Stimulated activated CD8-positive, alpha-beta memory T cell treated with anti-CD3 and anti-CD28 coated beads, Interleukin-15, amount 100 ng/mL, for 48 hours (primary cell): Measurements from ENCODE around the gene COL9A1.
"Not testable (repeated sequence)": the region's sequence is repeated elsewhere in the genome, so short reads cannot be mapped to it uniquely, and the experiment has no call there.

ENCODE experiments used
- DNase-seq, 2 donors: peaks; one replicate each; pipeline ENCODE4 v3.0.0-alpha.2; 2020; ENCODE audit warnings: low read depth in 2 of 2

Gene COL9A1

DNA sequence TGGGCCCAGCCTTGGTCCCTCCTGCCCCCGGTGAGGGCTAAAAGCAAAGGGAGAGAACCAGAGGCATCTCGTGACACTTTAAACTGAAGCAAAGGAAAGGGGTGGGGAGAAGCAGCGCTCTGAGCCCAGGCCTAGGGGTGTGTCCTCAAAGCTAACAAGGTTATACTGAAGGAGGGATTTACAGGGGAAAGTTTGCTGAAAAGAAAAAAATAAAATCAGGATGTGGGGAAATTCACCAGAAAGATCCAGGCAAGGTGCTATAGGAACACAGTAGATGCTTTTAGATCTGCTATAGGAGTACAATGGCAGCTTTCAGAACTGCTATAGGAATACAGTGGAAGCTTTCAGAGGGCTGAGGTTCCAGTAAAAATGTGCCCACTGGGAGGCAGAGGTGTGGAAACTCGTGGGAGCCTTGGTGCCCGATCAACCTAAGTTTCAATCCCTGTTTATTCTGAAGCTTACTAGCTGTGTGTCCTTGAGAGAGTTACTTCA is at the start of gene COL9A1:
COL9A1 (minus strand) TSS at position 51 of the 492 bp plus-strand sequence. CDS start 160 bp downstream, outside the sequence.
- no peak for DNase-seq

DNA sequence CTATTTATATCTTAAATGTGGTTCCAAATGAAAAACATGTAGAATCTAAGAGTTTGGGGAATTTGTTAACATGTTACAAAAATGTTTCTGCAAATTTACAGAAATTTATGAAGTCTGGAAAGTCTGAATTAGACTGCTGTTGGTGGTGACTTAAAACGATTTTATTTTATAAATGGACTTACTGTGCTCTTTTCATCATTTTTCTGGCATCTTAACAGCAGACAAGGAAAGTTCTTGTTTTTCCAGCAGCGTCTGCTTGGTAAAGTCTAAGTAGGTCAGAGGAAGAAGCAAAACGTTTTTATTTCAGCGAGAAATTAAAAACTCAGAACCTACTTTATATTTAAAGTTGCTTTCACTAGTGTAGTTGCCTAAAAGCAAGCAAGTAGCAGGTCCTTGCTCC is 48.6 kb upstream of the COL9A1 start:
- no peak for DNase-seq

DNA sequence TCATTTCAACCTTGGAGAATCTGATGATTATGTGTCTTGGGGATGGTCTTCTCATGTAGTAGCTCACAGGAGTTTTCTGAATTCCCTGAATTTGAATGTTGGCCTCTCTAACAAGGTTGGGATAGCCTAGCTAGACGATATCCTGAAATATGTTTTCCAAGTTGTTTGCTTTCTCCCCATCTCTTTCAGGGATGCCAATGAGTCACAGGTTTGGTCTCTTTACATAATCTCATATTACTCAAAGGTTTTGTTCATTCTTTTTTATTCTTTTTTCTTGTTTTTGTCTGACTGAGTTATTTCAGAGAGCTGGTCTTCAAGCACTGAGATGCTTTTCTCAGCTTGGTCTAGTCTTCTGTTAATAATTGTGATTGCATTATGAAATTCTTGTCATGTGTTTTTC is 42.7 kb upstream of the COL9A1 start:
- DNase-seq, result no peak

DNA sequence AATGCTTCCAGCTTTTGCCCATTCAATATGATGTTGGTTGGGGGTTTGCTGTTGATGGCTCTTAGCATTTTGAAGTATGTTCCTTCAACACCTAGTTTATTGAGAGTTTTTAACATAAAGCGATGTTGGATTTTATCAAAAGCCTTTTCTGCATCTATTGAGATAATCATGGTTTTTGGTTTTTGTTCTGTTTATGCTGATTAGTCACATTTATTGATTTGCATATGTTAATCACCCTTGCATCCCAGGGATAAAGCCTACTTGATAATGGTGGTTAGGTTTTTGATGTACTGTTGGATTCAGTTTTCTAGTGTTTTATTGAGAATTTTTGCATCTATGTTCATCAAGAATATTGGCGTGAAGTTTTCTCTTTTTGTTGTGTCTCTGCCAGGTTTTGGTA is 40.4 kb upstream of the COL9A1 start:
- DNase-seq, result no peak

DNA sequence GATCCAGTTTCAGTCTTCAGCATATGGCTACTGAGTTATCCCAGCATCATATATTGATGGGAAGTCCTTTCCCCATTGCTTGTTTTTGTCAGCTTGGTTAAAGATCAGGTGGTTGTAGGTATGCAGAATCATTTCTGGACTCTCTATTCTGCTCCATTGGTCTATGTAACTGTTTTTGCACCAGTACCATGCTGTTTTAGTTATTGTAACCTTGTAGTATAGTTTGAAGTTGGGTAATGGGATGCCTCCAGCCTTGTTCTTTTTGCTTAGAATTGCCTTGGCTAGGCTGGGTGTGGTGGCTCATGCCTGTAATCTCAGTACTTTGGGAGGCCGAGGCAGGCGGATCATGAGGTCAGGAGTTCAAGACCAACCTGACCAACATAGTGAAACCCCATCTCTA is 36.9 kb upstream of the COL9A1 start:
- DNase-seq, result not testable (repeated sequence)

DNA sequence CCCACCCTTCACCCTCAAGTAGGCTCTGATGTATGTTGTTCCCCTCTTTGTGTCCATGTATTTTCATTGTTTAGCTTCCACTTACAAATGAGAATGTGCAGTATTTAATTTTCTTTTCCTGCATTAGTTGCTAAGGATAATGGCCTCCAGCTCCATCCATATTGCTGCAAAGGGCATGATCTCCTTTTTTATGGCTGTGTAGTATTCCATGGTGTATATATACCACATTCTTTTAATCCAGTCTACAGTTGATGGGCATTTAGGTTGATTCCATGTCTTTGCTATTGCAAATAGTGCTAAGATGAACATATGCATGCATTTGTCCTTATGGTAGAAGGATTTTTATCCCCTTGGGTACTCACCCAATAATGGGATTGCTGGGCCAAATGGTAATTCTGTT is 35.9 kb upstream of the COL9A1 start:
- no peak for DNase-seq

DNA sequence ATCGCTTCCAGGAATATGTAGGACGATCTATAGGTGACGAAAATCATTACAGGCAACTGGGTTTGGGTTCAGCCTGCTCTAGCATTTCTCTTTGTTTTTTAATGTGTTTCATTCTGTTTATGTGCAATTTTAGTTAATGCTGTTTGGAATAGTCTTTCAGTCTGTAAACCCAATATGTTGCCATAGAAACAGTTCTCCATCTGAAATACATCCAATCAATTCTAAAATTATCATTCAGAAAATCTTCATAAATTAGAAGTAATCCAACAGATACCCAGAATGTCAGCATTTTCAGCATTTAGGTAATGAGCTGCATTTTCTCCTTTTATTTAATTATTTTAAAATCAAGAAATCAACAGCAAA is 34.8 kb upstream of the COL9A1 start:
- DNase-seq, result no peak

DNA sequence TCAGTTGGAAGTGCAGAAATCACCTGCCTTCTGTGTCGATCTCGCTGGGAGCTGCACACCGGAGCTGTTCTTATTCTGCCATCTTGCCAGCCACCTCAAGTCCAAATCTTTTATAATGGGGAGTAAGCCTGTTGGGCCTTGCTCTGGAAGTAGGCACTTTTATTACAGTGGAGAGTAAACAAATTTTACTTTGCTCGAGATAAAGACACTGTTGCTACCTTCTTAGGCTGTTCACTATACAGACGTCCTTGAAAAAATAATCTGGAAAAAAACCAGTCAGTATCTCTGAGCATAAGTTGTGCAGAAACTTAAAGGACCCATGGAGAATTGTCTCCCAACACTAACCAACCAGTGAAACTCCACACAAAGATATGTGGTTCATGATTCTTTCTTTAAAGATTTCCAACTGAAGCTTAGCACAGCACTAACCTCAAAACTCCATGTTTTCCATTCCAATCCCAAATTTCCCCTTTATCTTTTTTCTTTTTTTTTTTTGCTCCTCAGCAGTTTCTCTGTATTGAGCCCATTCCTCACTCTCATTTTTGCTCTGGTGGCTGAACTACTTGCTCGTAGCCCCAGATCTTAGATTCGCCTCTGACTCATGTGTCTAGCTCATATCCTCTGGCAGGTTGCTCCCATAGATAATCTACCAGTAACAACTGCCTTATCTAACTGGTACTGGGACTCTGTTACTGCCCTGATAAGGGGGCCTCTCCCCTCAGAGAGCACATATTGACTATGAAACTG is 34.3 kb upstream of the COL9A1 start:
- DNase-seq, result no peak

DNA sequence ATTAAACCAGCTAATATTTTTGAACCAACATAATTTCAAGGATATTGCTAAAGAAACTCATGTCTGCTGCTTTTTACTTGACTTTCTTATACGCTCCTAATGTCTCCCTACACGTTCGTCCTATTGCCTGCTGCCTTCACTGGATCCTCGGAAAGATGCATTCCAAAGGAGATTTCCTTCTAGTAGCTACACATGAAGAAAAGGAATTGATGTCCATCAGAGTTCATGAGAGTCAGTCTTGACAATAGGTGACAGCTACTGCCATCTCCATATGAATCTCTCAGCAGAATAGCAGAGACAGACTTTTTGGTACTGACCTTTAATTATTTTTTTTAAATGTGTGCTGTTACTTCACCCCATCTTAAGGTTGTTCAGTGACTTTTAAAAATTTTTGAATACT is 24.2 kb upstream of the COL9A1 start:
- DNase-seq, result no peak

DNA sequence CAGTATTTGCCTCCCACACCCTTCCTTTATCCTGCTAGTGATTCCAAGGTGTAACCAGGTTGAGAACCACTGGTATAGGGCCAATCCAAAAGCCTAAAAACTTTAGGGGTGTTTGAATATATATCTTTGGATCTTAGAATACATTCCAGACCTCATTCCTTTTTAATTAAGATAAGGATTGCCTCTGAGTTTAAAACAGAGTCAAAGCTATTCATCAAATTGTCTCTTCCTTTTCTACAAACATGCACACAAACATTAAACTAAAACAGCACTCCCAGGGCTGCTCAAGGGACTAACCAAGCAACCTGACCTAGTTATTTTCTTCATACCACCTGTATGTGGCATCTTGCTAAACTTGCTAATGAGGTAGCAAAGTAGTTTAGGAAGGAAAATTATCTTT is 22.1 kb upstream of the COL9A1 start:
- no peak for DNase-seq

DNA sequence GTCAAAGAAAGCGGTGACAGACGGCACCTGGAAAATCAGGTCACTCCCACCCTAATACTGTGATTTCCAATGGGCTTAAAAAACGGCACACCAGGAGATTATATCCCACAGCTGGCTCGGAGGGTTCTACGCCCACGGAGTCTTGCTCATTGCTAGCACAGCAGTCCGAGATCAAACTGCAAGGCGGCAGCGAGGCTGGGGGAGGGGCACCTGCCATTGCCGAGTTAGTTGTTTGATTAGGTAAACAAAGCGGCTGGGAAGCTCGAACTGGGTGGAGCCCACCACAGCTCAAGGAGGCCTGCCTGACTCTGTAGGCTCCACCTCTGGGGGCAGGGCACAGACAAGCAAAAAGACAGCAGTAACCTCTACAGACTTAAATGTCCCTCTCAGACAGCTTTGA is 14.9 kb upstream of the COL9A1 start:
- DNase-seq, result not testable (repeated sequence)

DNA sequence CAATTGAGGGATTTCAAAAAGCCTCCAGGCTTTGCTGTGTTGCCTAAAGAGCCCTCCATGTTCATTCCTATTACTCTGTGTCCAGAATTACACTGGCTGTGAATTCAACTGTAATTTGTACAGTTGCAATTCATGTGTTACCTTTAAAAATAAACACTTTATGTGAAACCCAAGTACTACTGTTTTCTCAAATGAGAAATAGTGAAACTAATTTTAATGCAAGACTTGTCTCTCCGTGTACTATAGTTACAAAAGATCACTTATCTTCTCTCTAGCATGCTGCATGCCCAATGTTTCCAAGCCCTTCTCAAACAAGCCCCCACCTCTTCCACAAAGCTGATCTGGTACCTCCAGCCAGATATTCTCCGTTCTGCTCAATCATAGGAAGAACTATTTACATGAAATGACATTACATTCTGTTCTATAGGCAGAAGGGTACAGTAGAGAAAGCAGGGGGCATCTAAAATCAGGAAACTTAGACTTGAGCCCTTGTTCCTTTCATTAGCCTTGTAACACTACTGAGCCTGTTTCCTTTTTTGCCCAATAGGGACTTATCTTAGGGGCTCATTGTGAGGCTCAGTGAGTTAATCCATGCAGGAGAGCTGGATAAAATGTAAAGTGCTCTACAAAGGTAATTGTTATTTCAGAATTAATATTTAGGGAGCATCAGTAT is 12.3 kb upstream of the COL9A1 start:
- no peak for DNase-seq

DNA sequence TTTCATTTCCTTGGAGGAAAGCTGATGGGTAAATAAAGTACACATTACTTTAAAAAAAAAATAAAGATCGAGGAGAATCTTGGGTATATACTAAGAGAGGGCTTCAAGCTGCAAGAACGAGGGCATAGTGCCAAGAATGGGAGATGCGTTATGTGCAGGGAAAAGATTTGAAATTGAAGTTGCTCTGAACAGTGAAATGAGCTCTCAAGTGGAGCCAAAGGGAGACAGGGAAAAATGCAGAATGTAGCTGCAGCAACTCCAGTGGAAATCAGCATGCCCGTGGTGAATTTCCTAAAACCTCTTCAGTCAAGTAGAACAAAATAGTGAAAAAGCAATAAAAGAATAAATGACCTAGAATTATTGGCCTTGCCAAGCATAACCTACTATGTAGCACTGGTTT is 11.4 kb upstream of the COL9A1 start:
- no peak for DNase-seq

DNA sequence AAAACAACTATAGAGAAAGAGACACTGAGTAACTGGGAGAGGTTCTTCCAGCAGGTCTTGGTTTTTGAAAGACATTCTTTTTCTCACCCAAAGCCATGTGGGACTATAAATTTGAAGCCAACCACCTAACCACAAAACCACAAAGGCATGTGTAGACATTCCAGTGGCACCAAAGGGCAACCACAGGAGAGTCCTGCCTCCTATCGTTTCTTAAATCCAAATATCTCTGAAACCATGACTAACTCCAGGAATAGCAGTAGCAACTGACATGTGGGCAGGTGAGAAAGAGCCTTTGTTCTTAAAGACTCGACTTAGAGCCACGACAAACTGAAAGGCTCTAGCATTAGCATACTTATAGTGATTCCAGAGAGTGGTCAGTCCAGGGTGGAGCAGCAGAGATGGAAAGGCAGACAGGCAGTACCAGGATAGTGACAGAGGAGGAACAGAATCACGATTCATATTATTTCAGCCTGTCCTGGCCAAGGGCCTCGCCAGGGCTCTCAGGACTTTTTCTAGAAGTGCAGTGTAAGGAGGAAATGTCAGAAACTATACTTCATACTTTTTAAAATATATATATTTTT is 9.4 kb upstream of the COL9A1 start:
- DNase-seq, result no peak

DNA sequence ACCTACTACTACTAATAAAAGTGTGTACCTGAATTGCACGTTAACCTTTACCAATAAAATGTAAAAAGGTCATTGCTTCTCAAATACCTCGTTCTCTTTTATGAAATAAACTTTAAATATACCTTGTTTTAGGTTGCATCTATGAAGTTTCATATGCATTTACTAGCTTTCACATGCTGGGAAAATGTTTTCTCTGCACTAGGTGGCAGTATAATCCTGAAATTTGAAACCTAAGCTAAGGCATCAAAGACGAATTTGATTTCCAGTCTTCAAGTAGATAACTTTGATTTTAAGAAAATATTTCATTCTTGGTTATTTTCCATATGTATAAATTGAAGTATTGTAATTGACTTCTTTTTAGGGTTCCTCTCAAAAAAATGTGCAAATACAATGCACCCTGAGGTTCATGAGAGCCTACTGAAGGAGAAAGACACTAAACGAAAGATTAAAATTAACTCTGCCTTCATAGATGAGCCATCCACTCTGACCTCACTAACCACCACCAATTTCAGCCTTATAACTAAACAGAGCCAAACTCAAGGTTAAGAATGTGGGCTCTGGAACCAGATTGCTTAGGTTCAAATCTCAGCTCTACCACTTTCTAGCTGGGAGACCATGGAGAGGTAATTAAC is 7.3 kb upstream of the COL9A1 start:
- no peak for DNase-seq

DNA sequence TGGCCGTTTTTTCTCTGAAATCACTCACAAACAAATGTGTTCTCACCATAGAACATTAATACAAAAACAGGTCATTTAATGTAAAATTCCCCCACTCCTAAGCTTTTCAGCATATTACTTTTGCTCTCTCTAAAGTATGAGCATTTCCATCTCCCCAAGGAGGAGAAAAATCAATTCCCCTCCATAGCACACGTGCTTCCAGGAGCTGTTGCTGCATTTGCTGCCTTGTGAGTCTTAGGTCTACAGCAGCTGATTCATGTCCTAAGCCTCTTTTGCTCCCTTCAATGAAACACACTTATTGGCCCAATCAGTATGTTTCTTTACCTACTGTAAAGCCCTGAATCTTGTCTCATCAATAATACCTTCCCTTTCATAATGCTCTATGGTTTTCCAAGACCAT is 6.4 kb upstream of the COL9A1 start:
- DNase-seq, result no peak

DNA sequence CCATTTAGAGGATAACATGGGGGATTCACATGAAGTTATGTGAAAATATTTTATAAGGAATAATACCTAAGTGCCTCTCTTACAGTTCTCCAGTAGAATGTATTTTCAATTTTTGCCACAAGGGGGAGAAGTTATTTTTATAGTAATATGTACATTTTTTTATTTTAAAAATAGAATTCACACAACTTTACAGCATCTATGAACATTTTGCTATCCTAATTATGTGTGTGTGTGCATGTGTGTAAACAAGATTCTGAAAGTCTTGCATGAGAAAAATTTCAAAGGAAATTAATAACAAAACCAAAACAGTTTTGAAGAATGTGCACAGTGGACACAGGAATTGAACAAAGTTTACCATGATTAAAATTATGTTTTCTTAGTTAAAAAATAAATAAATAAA is 5.3 kb upstream of the COL9A1 start:
- not testable (repeated sequence) for DNase-seq

DNA sequence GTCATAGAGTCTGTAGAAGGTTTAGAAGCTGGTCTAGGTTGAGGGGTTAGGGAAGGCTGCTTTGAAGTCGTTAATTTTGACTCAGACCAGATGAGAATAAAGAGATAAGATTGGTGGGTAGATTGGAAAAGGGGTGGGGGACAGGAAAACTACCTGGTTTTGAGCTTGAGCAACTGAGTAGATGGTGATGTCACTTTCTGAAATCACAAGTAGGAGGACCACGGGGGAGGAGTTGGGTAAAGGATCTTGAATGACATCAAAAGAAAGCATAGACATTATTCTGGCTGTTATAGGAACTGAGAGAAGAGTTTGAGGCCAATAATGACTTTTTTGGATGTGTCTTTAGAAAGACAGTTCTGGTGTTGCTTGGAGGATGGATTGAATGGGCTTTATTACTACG is 4.1 kb upstream of the COL9A1 start:
- DNase-seq, result no peak

DNA sequence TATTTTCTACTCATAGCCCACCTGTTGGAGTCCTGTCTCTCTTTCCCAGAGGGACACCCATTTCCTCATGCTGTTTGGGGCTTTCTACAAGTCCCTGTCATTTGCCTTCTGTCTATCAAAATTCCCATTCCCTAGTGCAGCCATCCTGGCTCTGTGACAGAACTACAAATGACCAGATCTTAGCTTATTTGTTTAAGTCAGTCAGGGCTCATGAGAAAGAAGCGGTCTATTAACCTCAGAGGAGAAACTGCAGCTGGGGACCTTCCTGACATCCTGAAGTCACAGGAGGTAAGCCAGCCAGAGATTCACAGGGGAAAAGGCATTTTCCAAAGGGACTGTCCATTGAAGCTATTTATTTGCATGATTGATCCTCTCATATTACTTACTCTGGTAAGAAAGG is 1.7 kb upstream of the COL9A1 start:
- no peak for DNase-seq

DNA sequence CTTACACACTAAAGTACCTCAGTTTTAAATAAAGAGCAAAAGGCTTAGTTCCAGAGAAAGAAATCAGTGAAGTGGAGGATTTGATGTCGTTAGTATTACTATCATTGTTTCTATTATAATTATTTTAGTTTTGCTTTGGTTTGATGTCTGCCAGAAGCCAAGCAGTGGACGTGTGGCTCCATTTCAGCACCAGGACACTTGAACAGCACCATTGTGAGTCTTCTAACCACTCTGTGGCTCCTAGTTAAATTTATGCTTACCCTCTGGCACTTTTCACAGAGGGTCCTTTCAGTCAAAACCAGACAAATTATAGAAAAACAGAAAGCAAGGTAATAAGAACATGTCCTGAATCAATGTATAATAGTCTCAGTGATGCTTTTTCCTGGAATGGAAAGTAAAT is 3.4 kb downstream of the COL9A1 start:
- no peak for DNase-seq

DNA sequence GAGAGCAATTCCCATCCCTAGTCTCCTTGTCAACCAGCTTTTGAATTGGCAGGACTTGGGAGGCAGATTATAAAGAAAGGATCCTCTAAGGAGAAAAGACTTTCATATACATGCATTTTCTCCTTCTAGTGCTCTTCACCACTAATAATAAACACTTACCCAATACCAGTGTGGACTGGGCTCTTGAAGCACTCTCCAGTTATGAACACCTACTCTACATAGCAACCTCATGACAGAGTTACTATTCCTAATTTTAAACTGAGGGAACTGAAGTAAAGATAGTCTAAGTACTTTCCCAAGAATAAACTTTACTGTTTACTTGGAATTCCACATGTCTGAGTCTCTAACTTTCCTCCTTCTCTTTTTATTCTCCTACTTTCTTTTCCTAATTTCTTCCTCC is 4.8 kb downstream of the COL9A1 start:
- no peak for DNase-seq

DNA sequence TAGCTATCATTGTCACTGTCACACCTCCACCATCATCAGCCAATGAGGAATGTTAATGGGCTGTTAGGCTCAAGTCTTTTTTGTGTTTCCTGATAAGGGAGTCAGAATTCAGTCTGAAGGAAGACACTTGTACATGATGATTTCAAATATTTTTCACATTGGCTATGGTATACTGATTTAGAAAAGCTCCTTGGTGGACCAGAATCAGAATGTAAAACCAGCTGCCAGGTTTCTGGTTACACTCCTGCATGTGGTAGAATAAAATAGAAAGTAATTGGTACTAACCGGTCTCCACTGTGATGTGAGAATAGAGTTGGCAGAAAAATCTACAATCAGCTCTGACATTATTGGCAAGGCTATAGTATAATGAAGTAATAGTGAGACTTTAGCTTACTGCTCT is 10.7 kb downstream of the COL9A1 start:
- no peak for DNase-seq

DNA sequence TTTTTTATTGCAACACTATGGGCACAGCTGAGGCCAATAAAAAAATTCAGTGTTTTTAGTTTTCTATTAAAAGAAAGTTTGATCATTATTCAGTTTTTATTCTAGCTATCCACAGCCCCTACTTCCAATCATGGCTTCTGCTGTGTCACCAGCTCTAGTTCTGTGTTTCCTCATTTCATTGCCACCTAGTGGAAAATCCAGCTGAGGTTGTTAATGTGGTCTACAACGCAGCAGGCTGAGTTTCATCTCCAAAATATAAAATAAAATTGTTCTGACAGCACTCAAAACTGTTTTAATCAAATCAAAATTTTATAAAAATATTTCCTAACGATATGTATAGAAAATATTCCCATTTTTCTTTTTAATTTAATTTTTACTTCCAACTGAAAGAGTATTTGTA is 13.6 kb downstream of the COL9A1 start:
- DNase-seq, result no peak
